Activated CD4-positive, alpha-beta T cell treated with anti-CD3 and anti-CD28 coated beads, Interleukin-2, amount 50 U/mL, for 16 hours (primary cell): ENCODE measurements around the gene UXT.
A peak's percentile ranks its signal among the peaks of the same experiment; 100 is the strongest.

Source experiments
- DNase-seq: peaks from one replicate; pipeline ENCODE4 v3.0.0-alpha.2; 2020

Gene UXT

DNA sequence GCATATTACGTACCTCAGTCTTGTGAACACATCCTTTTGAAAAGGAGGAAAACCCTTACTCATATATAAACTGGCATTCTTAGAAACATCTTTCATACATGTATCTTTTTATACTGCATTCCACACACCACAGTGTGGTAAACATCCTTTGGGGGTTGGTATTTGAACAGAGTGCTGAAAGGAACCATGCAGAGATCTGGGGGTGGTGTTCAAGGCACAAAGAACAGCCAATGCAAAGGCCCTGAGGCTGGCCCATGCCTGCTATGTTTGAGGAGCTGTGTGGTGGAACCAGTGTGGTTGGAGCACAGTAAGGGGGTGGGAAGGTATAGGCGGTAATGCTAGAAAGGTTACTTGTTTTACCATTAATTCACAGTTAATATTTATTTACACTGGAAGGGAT, 10.6 kb downstream of the UXT start:
- DNase-seq = peak; percentile 47

DNA sequence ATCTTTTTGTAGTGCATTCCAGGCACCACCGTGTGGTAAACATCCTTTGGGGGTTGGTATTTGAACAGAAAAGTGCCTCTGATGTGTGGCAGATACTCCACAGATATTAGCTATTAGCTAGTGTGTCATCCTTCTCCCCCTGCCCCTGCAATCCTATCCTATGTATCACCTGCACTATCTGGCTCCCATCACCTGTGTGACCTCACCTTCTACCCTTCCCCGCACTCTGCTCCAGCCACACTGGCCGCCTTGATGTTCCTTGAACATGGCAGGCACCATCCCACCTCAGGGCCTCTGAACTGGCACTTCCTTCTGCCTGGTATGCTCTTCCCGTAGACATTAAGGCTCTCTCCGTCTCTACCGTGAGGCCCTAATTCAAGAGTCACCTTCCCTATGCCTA, 12.3 kb downstream of the UXT start:
- no peak for DNase-seq

DNA sequence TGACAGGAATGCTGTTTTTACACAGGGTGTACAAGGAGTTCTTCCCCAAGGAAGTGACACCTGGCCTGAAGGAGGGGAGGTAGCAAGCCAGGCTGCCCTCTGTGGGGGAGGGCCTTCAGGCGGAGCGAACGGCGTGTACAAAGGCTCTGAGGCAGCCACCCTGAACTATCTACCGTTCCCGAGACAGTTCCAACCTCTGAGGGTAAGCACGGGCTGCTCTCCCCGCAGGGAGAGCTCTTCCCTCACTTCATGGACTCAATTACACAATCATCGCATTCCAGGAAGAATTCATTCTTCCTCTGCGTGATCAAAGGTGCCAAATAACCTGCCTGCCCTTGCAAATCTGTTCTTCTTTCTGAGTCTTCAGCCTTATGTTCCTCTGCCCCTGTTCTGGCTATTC, 13.4 kb downstream of the UXT start:
- no peak for DNase-seq

DNA sequence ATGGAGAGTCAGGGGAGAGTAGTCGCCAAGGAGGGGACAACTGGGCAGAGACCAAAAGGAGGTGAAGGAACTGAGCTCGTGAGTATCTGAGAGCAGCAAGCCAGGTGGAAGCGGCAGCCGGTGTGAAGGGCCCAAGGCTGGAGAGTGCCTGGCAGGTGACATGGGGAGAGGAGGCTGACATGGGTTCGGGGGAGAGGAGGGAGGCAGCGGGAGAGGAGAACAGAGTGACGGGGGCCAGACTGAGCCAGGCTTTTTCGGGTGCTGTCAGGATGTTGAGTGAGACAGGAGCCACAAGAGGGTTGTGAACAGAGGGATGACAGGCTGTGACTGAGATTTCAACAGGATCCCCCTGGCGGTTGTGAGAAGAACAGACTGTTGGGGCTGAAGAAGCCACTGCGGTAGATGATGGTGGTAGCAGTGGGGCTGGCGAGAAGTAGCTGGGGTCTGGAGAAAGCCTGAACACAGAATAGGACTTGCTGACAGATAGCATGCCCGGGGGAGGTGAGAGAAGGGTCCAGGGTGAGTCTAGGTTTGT, 14.4 kb downstream of the UXT start:
- DNase-seq = no peak

DNA sequence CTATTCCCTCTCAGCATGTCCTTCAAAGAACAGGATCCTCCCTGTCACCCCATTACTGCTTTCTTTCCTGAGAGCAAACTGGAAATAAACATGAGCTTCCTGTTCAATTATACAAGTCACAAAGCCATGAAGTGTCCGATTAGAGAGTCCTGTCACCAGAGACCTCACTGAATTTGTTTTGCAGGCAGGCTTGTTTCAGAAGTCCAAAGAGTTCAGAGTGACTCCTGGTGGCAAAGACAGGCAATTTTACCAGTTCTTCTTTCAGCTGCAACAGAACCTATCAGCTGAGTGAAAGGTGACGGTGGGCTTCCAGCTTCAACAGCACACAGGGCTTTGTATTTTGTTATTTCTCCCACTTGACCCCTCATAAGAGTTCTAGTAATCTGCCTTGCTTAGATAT, 15.1 kb downstream of the UXT start:
- no peak for DNase-seq

DNA sequence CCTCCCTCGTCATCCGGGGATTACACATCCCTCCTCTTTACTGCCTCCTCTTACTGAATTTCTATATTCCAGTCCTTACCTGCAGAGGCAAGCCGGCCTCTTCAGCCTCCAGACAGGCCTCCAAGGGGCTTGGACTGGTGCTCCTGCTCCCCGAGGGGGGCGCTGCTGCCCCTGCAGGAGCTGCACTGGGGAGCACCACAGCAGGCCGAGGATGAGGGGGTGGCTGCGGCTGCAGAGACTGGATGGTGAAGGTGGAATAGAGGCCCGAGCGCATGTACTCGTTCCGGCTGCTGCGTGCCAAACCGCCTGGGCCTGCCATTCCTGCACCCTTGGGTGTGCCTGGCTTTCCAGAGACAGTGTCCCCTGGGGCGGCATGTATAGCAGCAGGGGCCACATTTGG, 20.2 kb downstream of the UXT start:
- no peak for DNase-seq

DNA sequence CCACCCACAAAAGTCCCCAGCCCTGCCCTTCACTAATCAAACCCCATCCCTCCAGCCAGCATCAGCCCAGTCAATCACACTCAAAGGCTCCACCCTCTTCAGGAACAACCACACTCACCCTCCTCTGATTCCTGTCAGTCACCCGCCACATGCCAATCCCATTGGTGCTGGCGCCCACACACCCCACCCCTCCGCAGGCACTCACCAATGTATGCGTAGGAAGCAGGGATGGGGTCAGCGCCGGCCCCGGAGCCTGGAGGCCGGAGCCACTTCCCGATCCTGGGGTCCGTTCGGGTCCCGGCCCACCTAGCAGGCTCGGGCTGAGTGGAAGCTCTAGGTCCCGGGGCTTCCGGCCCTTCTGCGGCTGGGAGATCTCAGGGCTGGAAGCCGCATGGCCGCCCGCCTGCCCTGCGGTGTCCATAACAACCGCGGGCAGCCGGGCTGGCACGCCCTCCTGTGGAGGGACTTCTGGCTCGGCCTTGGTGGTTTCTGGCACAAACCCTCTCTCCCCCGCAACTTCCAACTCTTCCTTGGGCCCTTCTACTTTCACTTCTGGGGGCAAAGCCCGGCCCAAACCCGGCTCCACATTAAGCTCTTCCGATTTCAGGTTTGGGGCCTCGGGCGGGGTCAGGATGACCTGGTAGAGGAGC, 21.3 kb downstream of the UXT start:
- DNase-seq = peak; percentile 41

DNA sequence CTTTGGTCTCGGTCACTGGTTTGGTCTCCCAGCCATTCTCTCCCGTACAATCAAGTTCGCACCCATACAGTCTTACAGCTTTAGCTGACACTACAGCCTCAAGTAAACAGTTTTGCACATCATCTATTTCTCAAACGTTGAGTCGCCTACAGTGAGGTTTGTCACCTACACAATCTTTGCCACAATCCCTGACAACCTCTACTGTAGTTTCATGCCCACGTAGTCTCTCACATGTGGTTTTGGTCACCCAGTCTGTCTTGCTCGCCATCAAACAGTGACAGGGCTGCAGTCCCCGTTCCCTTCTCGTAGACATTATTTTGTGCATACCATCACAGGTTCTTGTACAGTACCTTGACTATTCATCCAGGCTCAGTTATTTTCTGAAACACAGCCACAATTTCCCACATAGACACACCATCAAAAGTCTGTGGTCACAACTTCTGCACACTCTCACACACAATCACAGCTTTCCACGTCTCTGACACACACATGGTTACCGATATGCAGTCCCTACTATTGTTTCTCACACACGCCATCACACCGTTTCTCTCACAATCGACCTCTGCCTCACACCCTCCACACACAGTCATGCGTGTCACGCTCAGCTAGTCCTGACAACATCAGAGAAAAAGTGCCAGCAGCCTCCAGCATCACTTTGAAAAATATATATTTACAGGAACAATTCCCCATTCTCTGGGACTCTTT, 24.0 kb downstream of the UXT start:
- DNase-seq = peak; percentile 35

DNA sequence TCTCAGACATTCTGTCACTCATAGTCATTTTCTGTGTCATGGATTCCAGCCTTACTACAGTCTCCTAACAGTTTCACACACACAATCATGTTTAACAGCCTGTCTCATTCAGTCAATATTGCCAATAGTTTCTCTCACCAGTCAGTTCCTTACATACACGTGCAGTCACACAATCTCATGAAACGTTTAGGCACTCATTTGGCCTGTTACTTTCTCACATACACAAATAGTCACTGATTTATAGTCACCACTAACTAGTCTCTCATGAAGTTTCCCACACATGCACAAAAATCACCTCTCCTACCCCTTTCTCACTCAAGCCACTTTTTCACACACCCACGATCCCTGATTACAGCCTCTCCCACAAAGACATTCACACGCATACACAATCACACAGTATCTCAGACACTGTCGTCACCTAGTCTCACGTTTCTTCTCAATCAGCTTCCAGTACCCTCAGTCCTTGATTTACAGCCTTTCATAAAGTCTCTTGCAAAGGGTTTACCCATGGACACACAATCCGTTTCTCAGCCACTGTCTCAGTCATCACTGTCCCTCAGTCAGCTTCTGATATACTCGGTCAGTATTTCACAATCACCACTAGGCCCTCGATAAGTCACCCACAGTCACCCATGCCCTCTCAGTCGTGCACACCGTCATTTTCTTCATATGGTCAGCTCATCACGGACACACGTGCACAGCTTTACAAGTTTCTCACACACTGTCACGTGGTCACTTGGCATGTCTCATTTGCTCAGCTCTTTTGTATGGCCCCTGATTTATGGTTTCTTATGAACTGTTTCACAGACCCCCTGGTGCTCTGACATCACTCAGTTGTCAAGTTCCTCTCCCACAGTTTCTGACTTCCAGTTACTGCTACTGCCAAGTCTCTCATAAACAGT, 25.0 kb downstream of the UXT start:
- DNase-seq = no peak

DNA sequence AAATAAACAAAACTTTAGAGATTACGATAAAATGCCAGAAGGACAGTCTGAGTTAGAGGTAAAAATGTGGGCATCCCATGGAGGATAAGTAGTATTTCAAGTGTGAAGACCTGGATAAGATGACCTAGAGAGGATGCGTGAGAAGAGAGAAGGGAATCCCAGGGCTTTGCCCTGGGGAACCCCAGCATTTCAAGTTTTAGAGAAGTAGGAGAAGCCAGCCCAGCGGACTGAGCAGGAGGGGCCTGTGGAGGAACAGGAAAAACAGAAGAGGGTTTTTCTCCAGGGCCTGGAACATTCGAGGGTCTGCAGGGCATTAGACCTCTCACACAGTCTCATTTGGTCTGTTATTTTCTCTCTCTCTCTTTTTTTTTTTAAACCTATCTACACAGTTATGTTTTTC, 26.3 kb downstream of the UXT start:
- no peak for DNase-seq

DNA sequence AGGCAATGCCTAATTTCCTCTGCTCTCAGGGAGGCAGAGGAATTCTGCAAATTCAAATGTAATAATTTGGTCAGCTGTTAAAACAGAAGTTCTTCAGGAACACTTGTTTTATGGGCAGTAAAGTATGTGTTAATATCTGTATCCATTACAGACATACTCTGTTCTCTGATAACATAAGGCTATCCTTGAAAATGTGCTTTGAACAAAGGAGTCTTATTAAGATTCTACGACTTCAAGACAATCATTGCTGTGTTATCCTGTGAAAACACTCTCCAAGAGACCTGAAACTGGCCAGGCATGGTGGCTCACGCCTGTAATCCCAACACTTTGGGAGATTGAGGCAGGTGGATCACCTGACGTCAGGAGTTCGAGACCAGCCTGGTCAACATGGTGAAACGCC, 27.3 kb downstream of the UXT start:
- DNase-seq = no peak

DNA sequence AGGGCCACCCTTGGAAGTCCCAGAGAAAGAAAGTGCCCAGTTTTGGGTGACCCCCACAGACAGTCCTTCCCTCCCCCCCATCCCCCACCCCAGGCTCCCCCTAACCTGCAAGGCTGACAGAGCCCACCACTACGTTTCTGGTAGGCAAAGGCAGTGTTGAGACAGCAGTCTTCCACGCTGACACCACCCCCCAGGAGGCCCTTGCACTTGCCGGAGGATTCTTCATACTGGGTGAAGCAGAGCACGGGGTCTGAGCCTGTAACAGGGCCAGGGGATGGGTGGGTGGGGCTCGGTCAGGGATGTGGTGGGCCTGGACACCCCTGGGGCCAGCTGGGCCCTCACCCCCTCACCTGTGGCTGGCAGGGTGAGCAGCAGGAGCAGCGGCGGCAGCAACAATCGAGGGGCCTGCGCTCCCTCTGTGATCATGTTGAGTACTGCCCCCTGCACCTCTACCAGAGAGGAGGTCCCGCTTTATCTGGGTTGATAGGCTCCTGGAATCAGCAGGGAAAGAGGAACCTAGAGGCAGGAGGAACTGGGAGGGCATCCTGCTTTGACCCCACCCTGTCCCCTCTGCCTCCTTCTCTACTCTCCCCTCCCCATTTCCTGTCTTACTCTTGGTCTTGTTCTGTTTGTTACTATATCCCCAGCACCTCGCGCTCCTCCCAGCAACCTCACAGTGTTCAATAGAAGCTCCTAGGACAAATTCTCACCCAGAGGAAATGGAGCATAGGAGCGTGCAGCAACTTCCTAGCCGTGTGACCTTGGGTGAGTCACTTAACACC, 29.4 kb downstream of the UXT start, which contains the start of gene CFP:
CFP (minus strand) TSS at position 512 of the 782 bp plus-strand sequence; CDS start at position 426, 86 bp downstream.
- no peak for DNase-seq

DNA sequence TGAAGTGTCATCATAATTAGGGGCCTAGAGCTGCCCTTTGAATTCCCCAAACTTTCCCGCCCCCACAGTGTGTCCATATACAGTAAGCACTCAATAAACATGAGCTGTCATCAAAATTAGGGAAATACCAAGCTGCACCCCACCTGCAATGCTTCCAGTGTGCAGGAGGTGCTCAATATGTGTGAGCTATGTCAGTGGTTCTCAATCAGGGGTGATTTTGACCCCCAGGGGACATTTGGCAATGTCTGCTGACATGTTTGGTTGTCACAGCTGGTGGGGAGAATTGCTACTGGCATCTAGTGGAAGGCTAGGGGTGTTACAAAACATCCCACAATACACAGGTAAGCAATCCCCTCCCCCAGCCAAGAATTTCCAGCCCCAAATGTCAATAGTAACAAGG, 30.0 kb downstream of the UXT start:
- DNase-seq = no peak

DNA sequence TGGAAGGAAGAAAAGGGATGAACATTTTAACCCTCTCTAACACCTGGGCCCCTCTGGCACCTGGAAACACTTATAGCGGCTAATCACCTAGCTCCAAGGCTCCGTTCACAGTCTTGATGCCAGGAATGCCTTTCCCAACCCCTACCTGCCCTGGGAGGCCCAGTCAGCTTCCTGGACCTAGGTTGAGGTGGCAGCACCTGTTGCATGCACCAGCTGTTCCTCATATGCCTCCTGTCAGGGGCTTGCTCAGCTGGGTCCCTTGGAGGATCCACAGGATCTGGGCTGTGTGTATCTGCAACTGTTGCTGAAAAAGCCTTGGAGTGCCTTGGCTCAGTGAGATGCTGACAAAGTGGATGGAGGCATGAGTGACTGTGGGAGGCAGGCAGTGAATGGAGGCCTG, 33.6 kb downstream of the UXT start:
- DNase-seq = no peak

DNA sequence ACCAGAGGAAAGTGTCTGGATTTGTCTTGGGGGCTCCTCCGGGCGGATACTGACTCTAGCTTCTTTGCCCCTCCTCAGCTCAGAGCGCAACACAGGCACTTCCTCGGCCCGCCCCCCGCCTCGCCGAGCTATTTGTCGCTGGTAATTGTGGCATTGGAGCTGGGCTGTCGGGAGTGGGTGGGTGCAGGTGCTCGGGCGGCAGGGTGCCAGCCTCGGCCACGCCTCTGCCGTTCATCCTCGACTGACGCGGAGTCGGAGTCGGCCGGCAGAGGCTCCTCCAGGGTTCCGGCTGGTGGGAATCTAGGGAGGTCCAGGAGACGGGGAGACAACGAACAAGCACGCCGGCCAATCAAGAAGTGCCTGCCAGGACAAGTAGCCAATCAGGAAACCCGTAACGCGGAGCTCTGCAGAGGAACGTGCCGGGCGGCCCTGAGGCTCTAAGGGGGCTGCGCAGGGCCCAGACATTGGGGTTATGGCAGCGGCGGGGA, 35.4 kb downstream of the UXT start:
- DNase-seq = no peak

DNA sequence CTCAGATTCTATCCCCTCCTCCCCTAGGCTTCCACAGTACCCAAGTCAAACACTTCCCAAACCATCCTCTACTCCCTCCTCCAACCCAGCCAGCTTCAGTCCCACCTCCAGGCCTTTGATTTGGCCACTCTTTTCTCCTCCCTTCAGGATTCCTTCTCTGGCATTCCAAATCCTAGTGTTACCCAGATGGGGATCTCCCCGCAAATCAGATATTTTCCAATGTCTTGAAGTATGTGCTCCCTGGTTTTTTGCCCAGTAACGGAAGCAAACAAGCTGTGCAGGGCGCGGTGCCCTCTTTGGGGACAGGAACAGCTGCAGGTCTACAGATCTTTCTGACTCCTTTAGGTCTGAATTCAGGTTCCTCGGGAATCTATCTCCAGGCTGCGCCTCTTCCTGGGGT, 37.1 kb downstream of the UXT start:
- DNase-seq = no peak

DNA sequence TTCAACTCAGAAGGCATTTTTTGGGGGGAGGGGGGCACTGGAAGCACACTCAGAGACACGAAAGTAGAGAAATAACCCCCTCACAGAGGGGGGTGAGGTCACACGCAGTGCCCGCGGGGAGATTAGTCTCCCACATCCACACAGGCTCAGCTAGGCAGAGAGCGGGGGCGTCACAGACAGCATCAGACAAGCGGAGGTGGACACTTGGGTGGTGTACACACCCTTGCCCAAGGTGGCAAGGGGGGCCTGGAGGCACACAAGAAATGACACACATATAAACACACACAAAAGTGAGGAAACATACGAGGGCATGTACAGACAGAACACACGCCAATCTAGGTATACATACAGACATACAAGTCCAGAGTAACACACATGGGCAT, 38.7 kb downstream of the UXT start:
- no peak for DNase-seq

DNA sequence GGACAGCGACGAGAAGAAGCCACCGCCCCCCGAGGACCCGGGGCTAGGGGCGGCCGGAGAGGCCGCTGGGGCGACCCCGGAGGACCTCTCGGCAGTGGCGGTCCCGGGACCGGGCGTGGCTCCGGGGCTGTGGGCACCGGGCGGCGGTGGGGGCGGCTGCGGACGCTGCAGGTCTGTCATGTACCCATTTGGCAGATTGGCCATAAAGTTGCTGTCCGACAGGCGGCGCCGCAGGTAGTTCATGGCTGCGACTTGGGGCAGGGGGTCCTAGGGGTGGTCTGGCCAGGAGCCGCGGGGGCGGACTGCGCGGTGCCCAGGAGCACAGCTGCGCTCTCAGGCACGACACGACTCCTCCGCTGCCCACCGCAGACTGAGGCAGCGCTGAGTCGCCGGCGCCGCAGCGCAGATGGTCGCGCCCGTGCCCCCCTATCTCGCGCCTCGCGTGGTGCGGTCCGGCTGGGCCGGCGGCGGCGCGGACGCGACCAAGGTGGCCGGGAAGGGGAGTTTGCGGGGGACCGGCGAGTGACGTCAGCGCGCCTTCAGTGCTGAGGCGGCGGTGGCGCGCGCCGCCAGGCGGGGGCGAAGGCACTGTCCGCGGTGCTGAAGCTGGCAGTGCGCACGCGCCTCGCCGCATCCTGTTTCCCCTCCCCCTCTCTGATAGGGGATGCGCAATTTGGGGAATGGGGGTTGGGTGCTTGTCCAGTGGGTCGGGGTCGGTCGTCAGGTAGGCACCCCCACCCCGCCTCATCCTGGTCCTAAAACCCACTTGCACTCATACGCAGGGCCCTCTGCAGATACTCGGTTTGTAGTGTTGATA, 39.3 kb downstream of the UXT start, which contains the start of gene SYN1:
SYN1 (minus strand) TSS at position 372 of the 817 bp plus-strand sequence; CDS start at position 243, 129 bp downstream.
- DNase-seq = peak; percentile 71

DNA sequence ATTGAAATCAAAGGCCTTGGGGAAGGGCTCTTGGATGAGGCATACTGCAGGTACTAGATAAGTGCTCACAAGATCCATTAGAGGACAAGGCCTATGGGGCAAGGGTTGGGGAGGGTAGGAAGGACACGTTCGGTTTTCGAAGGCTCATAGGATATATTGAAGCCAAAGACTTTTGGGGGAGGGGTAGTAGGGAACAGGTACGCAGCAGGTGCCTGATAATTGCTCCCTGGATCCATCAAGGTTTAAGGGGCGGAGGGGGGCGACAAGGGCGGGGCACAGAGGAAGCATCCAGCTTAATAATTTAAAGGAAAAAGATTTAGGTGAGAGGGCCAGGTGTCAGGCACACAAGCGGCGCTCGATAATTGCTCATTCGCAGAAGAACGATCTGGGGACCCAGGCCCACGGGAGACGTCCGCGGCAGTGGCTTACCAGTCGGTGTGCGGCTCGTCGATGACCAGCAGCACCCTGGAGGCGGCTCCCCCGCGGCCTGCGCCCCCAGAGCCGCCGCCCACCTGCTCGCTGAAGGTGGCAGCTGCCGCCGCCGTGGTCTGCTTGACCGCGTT, 40.0 kb downstream of the UXT start:
- DNase-seq = no peak

DNA sequence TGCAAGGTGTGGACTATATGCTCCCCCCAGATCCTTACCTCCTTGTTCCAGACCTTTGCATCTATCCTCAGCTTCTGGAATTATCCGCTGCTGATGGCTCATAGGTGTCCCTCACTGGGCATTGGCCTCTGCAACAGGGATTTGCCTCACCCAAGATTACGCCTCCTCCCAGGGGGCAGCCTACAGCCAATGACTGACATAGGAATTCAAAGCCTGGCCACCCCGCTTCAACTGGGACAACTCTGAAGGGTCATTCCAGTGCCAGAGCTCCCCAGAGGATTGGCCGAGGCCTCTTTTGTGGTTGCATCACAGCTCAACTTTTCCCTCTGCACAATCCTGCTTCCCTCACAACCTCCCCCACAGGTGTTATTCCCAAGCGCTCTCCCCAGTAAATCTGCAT, 44.4 kb downstream of the UXT start:
- DNase-seq = no peak

DNA sequence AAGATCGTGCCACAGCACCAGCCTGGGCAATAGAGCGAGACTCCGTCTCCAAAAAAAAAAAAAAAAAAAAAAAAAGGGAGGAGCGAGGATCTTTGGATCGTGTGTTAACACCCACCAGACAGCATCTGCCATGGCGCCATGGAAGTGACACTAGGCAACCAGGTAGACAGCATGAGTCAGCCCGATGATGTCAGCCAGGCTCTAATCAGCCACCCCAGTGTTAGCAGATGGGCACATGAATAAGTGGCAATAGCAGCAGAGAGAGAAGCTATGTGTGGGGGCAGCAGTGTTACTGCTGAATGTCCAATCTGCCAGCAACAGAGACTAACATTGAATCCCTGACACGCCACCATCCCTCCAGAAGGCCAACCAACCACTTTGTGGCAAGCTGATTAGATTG, 45.9 kb downstream of the UXT start:
- no peak for DNase-seq
